ENCODE results near the gene NEK10.
"Not testable (repeated sequence)": the region's sequence is repeated elsewhere in the genome, so short reads cannot be mapped to it uniquely, and the experiment has no call there.

Gene NEK10

GRCh38 chr3:27312044-27312668, 57.0 kb downstream of the NEK10 start:
- DNase-seq: no peak

- DNase-seq: no peak
Observed at GRCh38 chr3:27311400-27311799, 57.8 kb downstream of the NEK10 start.

GRCh38 chr3:27310688-27311087, 58.5 kb downstream of the NEK10 start:
- no peak for DNase-seq

- no peak for DNase-seq
Observed at GRCh38 chr3:27307566-27307965, 61.6 kb downstream of the NEK10 start.

- DNase-seq: no peak
Observed at GRCh38 chr3:27302891-27303290, 66.3 kb downstream of the NEK10 start.

GRCh38 chr3:27298981-27299380, 70.2 kb downstream of the NEK10 start:
- not testable (repeated sequence) for DNase-seq

- DNase-seq: no peak
Observed at GRCh38 chr3:27293939-27294338, 75.2 kb downstream of the NEK10 start.

GRCh38 chr3:27290760-27291159, 78.4 kb downstream of the NEK10 start:
- no peak for DNase-seq

- DNase-seq: no peak
Observed at GRCh38 chr3:27289769-27290413, 79.3 kb downstream of the NEK10 start.

GRCh38 chr3:27287052-27287451, 82.1 kb downstream of the NEK10 start:
- no peak for DNase-seq

GRCh38 chr3:27286467-27286866, 82.7 kb downstream of the NEK10 start:
- not testable (repeated sequence) for DNase-seq

- DNase-seq: no peak
Observed at GRCh38 chr3:27285668-27286067, 83.5 kb downstream of the NEK10 start.

GRCh38 chr3:27281671-27282150, 87.5 kb downstream of the NEK10 start:
- no peak for DNase-seq

- no peak for DNase-seq
Observed at GRCh38 chr3:27279123-27279522, 90.1 kb downstream of the NEK10 start.

GRCh38 chr3:27278383-27279055, 90.7 kb downstream of the NEK10 start:
- DNase-seq: no peak

- no peak for DNase-seq
Observed at GRCh38 chr3:27275441-27275990, 93.7 kb downstream of the NEK10 start.

GRCh38 chr3:27271890-27272289, 97.3 kb downstream of the NEK10 start:
- no peak for DNase-seq

GRCh38 chr3:27254896-27255295, 114.3 kb downstream of the NEK10 start:
- DNase-seq: no peak

GRCh38 chr3:27253831-27254230, 115.4 kb downstream of the NEK10 start:
- no peak for DNase-seq

GRCh38 chr3:27253391-27253790, 115.8 kb downstream of the NEK10 start:
- no peak for DNase-seq

- no peak for DNase-seq
Observed at GRCh38 chr3:27252646-27253045, 116.5 kb downstream of the NEK10 start.

- DNase-seq: no peak
Observed at GRCh38 chr3:27244374-27244773, 124.8 kb downstream of the NEK10 start.

- DNase-seq: no peak
Observed at GRCh38 chr3:27239951-27240350, 129.2 kb downstream of the NEK10 start.

GRCh38 chr3:27228805-27229204, 140.4 kb downstream of the NEK10 start:
- DNase-seq: no peak

Measured in NCI-H2171 (cell line).